Tibial nerve (tissue), 4 donors: ENCODE data around the gene CTNNA2. TPM values are rescaled to one million over a fixed set of nuclear protein-coding genes. Genes with fewer than 3 reads are reported as not detected.
A peak's percentile ranks its signal among the peaks of the same experiment; 100 is the strongest.

Source experiments
- DNase-seq, 2 donors: peaks; one replicate each; pipeline ENCODE4 v3.0.0-alpha.2; 2019; ENCODE audit warnings: low spot score in 2 of 2
- H3K27ac ChIP-seq, 4 donors: fragments of 200-600 bp; sonication (generic) in 3 of 4; one replicate each; pipeline ENCODE4 v1.5.1; 2017 to 2019; ENCODE audit warnings: mild to moderate bottlenecking in 1 of 4
- H3K27me3 ChIP-seq, 2 donors: fragments of 200-600 bp; sonication (generic) in 1 of 2; one replicate each; pipeline versions ENCODE4 v1.5.1 to v1.6.0; 2017 to 2019
- H3K36me3 ChIP-seq, 3 donors: fragments of 200-600 bp; sonication (generic); one replicate each; pipeline ENCODE4 v1.5.1; 2018 to 2019
- H3K4me1 ChIP-seq, 4 donors: fragments of 200-600 bp; sonication (generic) in 3 of 4; one replicate each; pipeline ENCODE4 v1.5.1; 2017 to 2019
- H3K4me3 ChIP-seq, 4 donors: fragments of 200-600 bp; sonication (generic) in 3 of 4; one replicate each; pipeline ENCODE4 v1.5.1; 2017 to 2019; ENCODE audit warnings: mild to moderate bottlenecking in 1 of 4, moderate library complexity in 1 of 4
- H3K9me3 ChIP-seq, 4 donors: fragments of 200-600 bp; sonication (generic) in 3 of 4; one replicate each; pipeline ENCODE4 v1.5.1; 2017 to 2019
- CTCF ChIP-seq, 5 experiments: fragments of 200-600 bp in 3 of 5; fragments of 450-650 bp in 2 of 5; sonication (generic) in 3 of 5; IDR thresholded peaks; one replicate each; pipeline ENCODE4 v1.5.1; 2016 to 2019; ENCODE audit warnings: antibody characterized with exemption in 5 of 5, mild to moderate bottlenecking in 3 of 5, moderate library complexity in 2 of 5
- EP300 ChIP-seq, 2 donors: sonication (generic); formaldehyde crosslinking; IDR thresholded peaks; one replicate each; pipeline ENCODE4 v1.6.1; 2017; ENCODE audit warnings: antibody characterized with exemption in 2 of 2, mild to moderate bottlenecking in 1 of 2
- POLR2A ChIP-seq, 2 donors: fragments of 450-650 bp; IDR thresholded peaks; one replicate each; pipeline ENCODE4 v1.6.1; 2017; ENCODE audit warnings: antibody characterized with exemption in 2 of 2, mild to moderate bottlenecking in 2 of 2, moderate library complexity in 2 of 2
- WGBS, 2 donors: methylation state at CpG; one replicate each; pipeline ENCODE4 v1.1.5; 2018; 5-methylcytosine and 5-hydroxymethylcytosine counted together
- total RNA-seq, 4 donors: library from RNA; depleted of rRNA; stranded (reverse); fragments of >200 nt; gene quantifications; one replicate each; pipeline ENCODE4 v1.1.0, GENCODE V29; 2016

The CTNNA2 gene
- total RNA-seq, 4 donors from 2014 or later = 0.39 to 3.3 (median 0.75) TPM

- DNase-seq = no peak
- TF ChIP-seq EP300 (IDR thresholded peaks at IDR 0.05) (no peak), POLR2A (IDR thresholded peaks at IDR 0.05) (no peak), CTCF (IDR thresholded peaks at IDR 0.05) (no peak)
- Histone ChIP-seq H3K27ac (peak overlapping the region in 1 of 4 donors; percentile 2), H3K4me3 (no peak overlapping the region), H3K4me1 (no peaks in the 10 kb centered on the region), H3K27me3 (no peaks in the 10 kb centered on the region), H3K9me3 (no peaks in the 10 kb centered on the region), H3K36me3 (no peaks in the 10 kb centered on the region)
- 61 to 69% methylated on average over 2 of the region's 2 CpGs for WGBS, 2 donors
These were observed 983.5 kb downstream of the CTNNA2 start for GRCh38 chr2:80496346-80496745.

GRCh38 chr2:80496775-80497174 is 983.9 kb downstream of the CTNNA2 start:
- H3K36me3 ChIP-seq = no peaks in the 10 kb centered on the region
- H3K4me1 ChIP-seq = no peaks in the 10 kb centered on the region
- WGBS, 2 donors = 39 to 47% methylated on average over 5 of the region's 5 CpGs
- no peaks in the 10 kb centered on the region for H3K27me3 ChIP-seq
- TF ChIP-seq CTCF (IDR thresholded peaks at IDR 0.05) = no peak
- no peak for TF ChIP-seq EP300 (IDR thresholded peaks at IDR 0.05)
- no peak for TF ChIP-seq POLR2A (IDR thresholded peaks at IDR 0.05)
- peak overlapping the region in 1 of 4 donors; percentile 39 for H3K27ac ChIP-seq
- H3K4me3 ChIP-seq = no peak overlapping the region
- no peak for DNase-seq
- no peaks in the 10 kb centered on the region for H3K9me3 ChIP-seq

GRCh38 chr2:80499095-80499494 is 986.2 kb downstream of the CTNNA2 start:
- peak; percentile 36 to 52 (median 41) for TF ChIP-seq CTCF (IDR thresholded peaks at IDR 0.05)
- TF ChIP-seq EP300 (IDR thresholded peaks at IDR 0.05) = no peak
- TF ChIP-seq POLR2A (IDR thresholded peaks at IDR 0.05) = no peak
- H3K36me3 ChIP-seq = no peaks in the 10 kb centered on the region
- H3K27me3 ChIP-seq = no peaks in the 10 kb centered on the region
- no peaks in the 10 kb centered on the region for H3K4me1 ChIP-seq
- H3K9me3 ChIP-seq = no peaks in the 10 kb centered on the region
- no peak overlapping the region for H3K27ac ChIP-seq
- 20 to 22% methylated on average over 2 of the region's 2 CpGs for WGBS, 2 donors
- peak in 1 of 2 donors; percentile 49 for DNase-seq
- no peak overlapping the region for H3K4me3 ChIP-seq

- Histone ChIP-seq H3K9me3 (no peaks in the 10 kb centered on the region), H3K27ac (no peak overlapping the region), H3K36me3 (no peaks in the 10 kb centered on the region), H3K27me3 (no peaks in the 10 kb centered on the region), H3K4me1 (no peaks in the 10 kb centered on the region), H3K4me3 (no peak overlapping the region)
- TF ChIP-seq EP300 (IDR thresholded peaks at IDR 0.05) (no peak), CTCF (IDR thresholded peaks at IDR 0.05) (no peak), POLR2A (IDR thresholded peaks at IDR 0.05) (no peak)
- no peak for DNase-seq
These were observed 989.2 kb downstream of the CTNNA2 start for GRCh38 chr2:80501874-80502624.

- TF ChIP-seq POLR2A (IDR thresholded peaks at IDR 0.05) (no peak), EP300 (IDR thresholded peaks at IDR 0.05) (no peak), CTCF (IDR thresholded peaks at IDR 0.05) (no peak)
- Histone ChIP-seq H3K27me3 (no peaks in the 10 kb centered on the region), H3K9me3 (no peaks in the 10 kb centered on the region), H3K36me3 (no peaks in the 10 kb centered on the region), H3K4me3 (no peak overlapping the region), H3K27ac (no peak overlapping the region), H3K4me1 (no peaks in the 10 kb centered on the region)
- WGBS, 2 donors = 58 to 65% methylated on average over 1 of the region's 1 CpG
- DNase-seq = no peak
These were observed 993.7 kb downstream of the CTNNA2 start for GRCh38 chr2:80506563-80506962.
